SK-N-SH (cell line): ENCODE data around the gene CCDC71. TPM values are rescaled to one million over a fixed set of nuclear protein-coding genes. Genes with fewer than 3 reads are reported as not detected.

Experiments used
- CTCF ChIA-PET: fragments of 300-600, 350-600 bp; formaldehyde crosslinking; extraction: SDS; loops from one replicate; lab custom pipeline; 2021; lab: Yijun Ruan, JAX
- POLR2A ChIA-PET: fragments of 350-600 bp; sonication (Branson Sonifier 250); formaldehyde crosslinking; extraction: SDS; loops from one replicate; lab custom pipeline; 2020; ENCODE audit warnings: antibody characterized with exemption, inconsistent platforms; lab: Yijun Ruan, JAX
- DNase-seq: peaks from one replicate; pipeline ENCODE4 v3.0.0; 2012
- H2AFZ ChIP-seq: fragments of 200-600 bp; sonication (generic); 2 replicates; pipeline ENCODE4 v1.8.1; 2016; ENCODE audit warnings: antibody characterized with exemption, mild to moderate bottlenecking, low read depth
- H3F3A ChIP-seq: fragments of 200-600 bp; sonication (generic); replicated peaks from 2 replicates; pipeline ENCODE3; 2016; ENCODE audit warnings: antibody characterized with exemption, mild to moderate bottlenecking; ENCODE audit not compliant: insufficient read depth
- H3K27ac ChIP-seq, 2 experiments: fragments of 200-500 bp in 1 of 2; fragments of 200-600 bp in 1 of 2; sonication (Bioruptor generic) in 1 of 2; sonication (generic), shearing (Covaris generic) in 1 of 2; 2 replicates each; pipeline versions ENCODE4 v1.5.1 to v1.6.1; 2014 to 2016; ENCODE audit warnings: low read depth in 2 of 2, inconsistent platforms in 1 of 2, low read length in 1 of 2, mild to moderate bottlenecking in 1 of 2, mixed read lengths in 1 of 2
- H3K27me3 ChIP-seq: fragments of 200-600 bp; sonication (generic), shearing (Covaris generic); 2 replicates; pipeline ENCODE4 v1.6.1; 2016; ENCODE audit warnings: mixed run types; ENCODE audit not compliant: insufficient read depth
- H3K36me3 ChIP-seq, 2 experiments: fragments of 200-500 bp in 1 of 2; fragments of 200-600 bp in 1 of 2; sonication (Bioruptor generic) in 1 of 2; sonication (generic) in 1 of 2; replicated peaks in 1 of 2; 2 replicates each; pipeline versions ENCODE3 to v1.5.1; 2014 to 2016; ENCODE audit warnings: low read length in 1 of 2, mild to moderate bottlenecking in 1 of 2; ENCODE audit not compliant: insufficient read depth in 2 of 2, control insufficient read depth in 1 of 2
- H3K4me1 ChIP-seq, 2 experiments: fragments of 200-500 bp in 1 of 2; fragments of 200-600 bp in 1 of 2; sonication (Bioruptor generic) in 1 of 2; sonication (generic), shearing (Covaris generic) in 1 of 2; 2 replicates each; pipeline versions ENCODE4 v1.5.1 to v1.6.1; 2014 to 2016; ENCODE audit warnings: low read depth in 1 of 2, low read length in 1 of 2, mixed run types in 1 of 2; ENCODE audit not compliant: insufficient read depth in 2 of 2, control insufficient read depth in 1 of 2
- H3K4me2 ChIP-seq: fragments of 200-600 bp; sonication (generic), shearing (Covaris generic); 2 replicates; pipeline ENCODE4 v1.6.1; 2017; ENCODE audit warnings: mixed run types
- H3K4me3 ChIP-seq, 2 experiments: fragments of 200-500 bp in 1 of 2; fragments of 200-600 bp in 1 of 2; sonication (Bioruptor generic) in 1 of 2; sonication (generic), shearing (Covaris generic) in 1 of 2; 2 replicates each; pipeline versions ENCODE4 v1.5.1 to v1.8.1; 2014 to 2016; ENCODE audit warnings: low read depth in 2 of 2, inconsistent platforms in 1 of 2, low read length in 1 of 2, mild to moderate bottlenecking in 1 of 2, mixed read lengths in 1 of 2, moderate library complexity in 1 of 2
- H3K79me2 ChIP-seq: fragments of 200-600 bp; sonication (generic); 2 replicates; pipeline ENCODE4 v1.8.1; 2017; ENCODE audit warnings: mild to moderate bottlenecking; ENCODE audit not compliant: insufficient read depth
- H3K9ac ChIP-seq: fragments of 200-600 bp; sonication (generic); 2 replicates; pipeline ENCODE4 v1.6.1; 2017; ENCODE audit warnings: mixed run types
- H3K9me2 ChIP-seq: fragments of 200-600 bp; sonication (generic); 2 replicates; pipeline ENCODE4 v1.6.1; 2017; ENCODE audit warnings: mixed run types
- H3K9me3 ChIP-seq: fragments of 200-600 bp; sonication (generic); 2 replicates; pipeline ENCODE4 v1.6.1; 2017; ENCODE audit warnings: mixed run types, mild to moderate bottlenecking, moderate library complexity
- H4K20me1 ChIP-seq: fragments of 200-600 bp; sonication (generic); 2 replicates; pipeline ENCODE4 v1.6.1; 2017; ENCODE audit warnings: mild to moderate bottlenecking, mixed run types; ENCODE audit not compliant: insufficient read depth
- ELF1 ChIP-seq: IDR thresholded peaks from 2 replicates; pipeline ENCODE4 v1.4.0; 2012
- EP300 ChIP-seq, 2 experiments: IDR thresholded peaks; 2 replicates each; pipeline versions ENCODE4 v1.4.0 to v1.6.1; 2012; ENCODE audit warnings: borderline replicate concordance in 1 of 2, low read depth in 1 of 2, low read length in 1 of 2
- EZH2phosphoT487 ChIP-seq: fragments of 200-600 bp; sonication (generic); IDR thresholded peaks from 2 replicates; pipeline ENCODE4 v1.6.1; 2017; ENCODE audit warnings: low read depth, mixed run types, mild to moderate bottlenecking, antibody characterized with exemption, moderate library complexity, borderline replicate concordance
- FOSL2 ChIP-seq: IDR thresholded peaks from 2 replicates; pipeline ENCODE4 v1.4.0; 2012; ENCODE audit warnings: low read depth, mild to moderate bottlenecking, moderate library complexity, borderline replicate concordance
- FOXJ3 ChIP-seq: sonication (generic); formaldehyde crosslinking; IDR thresholded peaks from 2 replicates; pipeline ENCODE4 v1.5.1; 2020; ENCODE audit warnings: mild to moderate bottlenecking, missing genetic modification reagents
- FOXM1 ChIP-seq: IDR thresholded peaks from 2 replicates; pipeline ENCODE4 v1.4.0; 2012; ENCODE audit warnings: low read depth, mild to moderate bottlenecking
- GABPA ChIP-seq: IDR thresholded peaks from 2 replicates; pipeline ENCODE4 v1.4.0; 2012; ENCODE audit warnings: low read depth, mild to moderate bottlenecking
- GATA2 ChIP-seq: sonication (generic); formaldehyde crosslinking; IDR thresholded peaks from 2 replicates; pipeline ENCODE4 v1.5.0; 2020; ENCODE audit warnings: mild to moderate bottlenecking, missing genetic modification reagents
- JUND ChIP-seq: IDR thresholded peaks from 2 replicates; pipeline ENCODE4 v1.4.0; 2012
- MXI1 ChIP-seq: IDR thresholded peaks from 2 replicates; pipeline ENCODE4 v1.6.1; 2012; ENCODE audit warnings: mild to moderate bottlenecking, low read depth, low read length, improper control_type of control experiment
- NFIC ChIP-seq: IDR thresholded peaks from 2 replicates; pipeline ENCODE4 v1.4.0; 2012; ENCODE audit warnings: borderline replicate concordance
- NRF1 ChIP-seq: IDR thresholded peaks from 2 replicates; pipeline ENCODE4 v1.6.1; 2012; ENCODE audit warnings: low read depth, mild to moderate bottlenecking, low read length
- POLR2AphosphoS5 ChIP-seq: IDR thresholded peaks from 2 replicates; pipeline ENCODE4 v1.6.1; 2012; ENCODE audit warnings: low read depth, low read length
- RAD21 ChIP-seq: IDR thresholded peaks from 2 replicates; pipeline ENCODE4 v1.6.1; 2012; ENCODE audit warnings: mild to moderate bottlenecking, low read length
- RCOR1 ChIP-seq: fragments of 150-350 bp; IDR thresholded peaks from 2 replicates; pipeline ENCODE4 v1.6.1; 2017; ENCODE audit warnings: antibody characterized with exemption, low read length
- RFX5 ChIP-seq: IDR thresholded peaks from 2 replicates; pipeline ENCODE4 v1.6.1; 2012; ENCODE audit warnings: mild to moderate bottlenecking, improper control_type of control experiment, low read length
- RXRA ChIP-seq: IDR thresholded peaks from 2 replicates; pipeline ENCODE4 v1.4.0; 2012; ENCODE audit warnings: low read depth, mild to moderate bottlenecking, borderline replicate concordance
- SIN3A ChIP-seq: IDR thresholded peaks from 2 replicates; pipeline ENCODE4 v1.6.1; 2012; ENCODE audit warnings: low read depth, mild to moderate bottlenecking, low read length, moderate library complexity, borderline replicate concordance
- SMC3 ChIP-seq: IDR thresholded peaks from 2 replicates; pipeline ENCODE4 v1.6.1; 2012; ENCODE audit warnings: low read depth, low read length, improper control_type of control experiment
- TAF1 ChIP-seq: IDR thresholded peaks from 2 replicates; pipeline ENCODE4 v1.6.1; 2012; ENCODE audit warnings: low read depth, mild to moderate bottlenecking, low read length, moderate library complexity, borderline replicate concordance
- TCF12 ChIP-seq: IDR thresholded peaks from 2 replicates; pipeline ENCODE4 v1.4.0; 2012
- TEAD4 ChIP-seq: IDR thresholded peaks from 2 replicates; pipeline ENCODE4 v1.4.0; 2012; ENCODE audit warnings: mild to moderate bottlenecking, borderline replicate concordance; ENCODE audit not compliant: insufficient read depth
- YY1 ChIP-seq: IDR thresholded peaks from 2 replicates; pipeline ENCODE4 v1.4.0; 2012; ENCODE audit warnings: low read depth, mild to moderate bottlenecking
- WGBS: methylation state at CpG from one replicate; pipeline ENCODE4 v1.1.6; 2017; ENCODE audit warnings: low lambda C conversion rate; 5-methylcytosine and 5-hydroxymethylcytosine counted together
- polyA plus RNA-seq, 3 experiments: library from polyadenylated mRNA; depleted of rRNA; stranded (reverse); fragments of >200 nt; gene quantifications; 2 replicates each; pipeline ENCODE4 v1.2.3, GENCODE V29; 2012
- TF ChIP-seq, protein P1 (sequence below): IDR thresholded peaks from 2 replicates; pipeline ENCODE4 v1.4.0; 2012; ENCODE audit warnings: low read depth
- TF ChIP-seq, protein P2 (sequence below): fragments of 150-350 bp; IDR thresholded peaks from 2 replicates; pipeline ENCODE4 v1.6.1; 2016; ENCODE audit warnings: mild to moderate bottlenecking, low read depth, low read length
- TF ChIP-seq, protein P3 (sequence below): fragments of 150-350 bp; IDR thresholded peaks from 2 replicates; pipeline ENCODE4 v1.6.1; 2017; ENCODE audit warnings: antibody characterized with exemption, low read length, low read depth, borderline replicate concordance
- TF ChIP-seq, protein P4 (sequence below): IDR thresholded peaks from 2 replicates; pipeline ENCODE4 v1.6.1; 2012; ENCODE audit warnings: mild to moderate bottlenecking, low read depth, low read length, moderate library complexity

CCDC71 gene
- polyA plus RNA-seq (2012; rRNA removed) = 40.9 and 43.6 TPM in 2 replicates
- 20.6 and 31.9 TPM in 2 replicates for polyA plus RNA-seq (2012; cell fraction: cytosol; rRNA removed)
- polyA plus RNA-seq (2012; cell fraction: nucleus; rRNA removed) = 27.3 and 29.4 TPM in 2 replicates

DNA sequence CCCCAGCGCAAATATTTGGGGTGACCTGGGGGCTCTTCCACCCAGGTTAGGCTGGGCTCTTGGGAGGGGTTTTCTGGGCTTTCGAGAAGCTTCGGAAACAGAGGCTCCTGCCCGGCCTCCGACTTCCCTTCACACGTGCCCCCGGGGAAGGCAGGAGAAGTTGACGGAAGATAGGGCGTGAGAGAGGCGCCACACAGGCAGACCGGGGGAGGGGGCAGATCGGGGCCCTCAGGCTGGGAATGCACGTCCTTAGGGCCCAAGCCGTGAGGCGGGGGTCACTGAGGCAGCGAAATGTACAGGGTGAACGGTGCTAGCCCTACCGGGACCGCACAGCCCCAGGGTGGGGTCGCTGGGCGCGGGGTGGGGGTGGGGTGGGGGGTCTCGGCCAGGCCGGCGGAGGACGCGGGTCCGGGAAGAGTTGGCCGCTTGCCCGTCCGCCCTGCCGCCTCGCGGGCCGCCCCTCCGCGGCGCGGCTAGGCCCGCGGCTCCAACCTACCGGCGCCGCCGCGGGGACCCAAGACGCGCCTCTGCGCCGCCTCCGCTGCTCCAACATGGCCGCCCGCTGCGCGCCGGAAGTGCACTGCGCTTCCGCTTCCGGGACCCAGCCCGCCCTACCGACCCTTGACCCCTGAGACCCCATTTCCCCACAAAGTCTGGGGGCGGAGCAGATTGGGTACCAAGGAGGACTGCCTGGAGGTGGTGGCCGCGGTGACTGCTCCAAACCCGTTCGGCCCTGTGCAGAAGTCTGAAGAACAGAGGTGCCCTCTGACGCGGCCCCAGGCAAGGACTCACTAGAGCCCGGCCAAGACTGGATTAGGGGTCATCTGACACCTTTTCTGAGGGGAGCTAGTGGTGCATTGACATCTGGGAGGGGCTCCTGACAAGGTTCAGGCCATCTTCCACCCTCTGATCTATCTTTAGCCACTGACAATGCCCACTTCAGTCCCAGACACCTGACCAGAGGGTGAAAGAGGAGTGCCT lies at the start of gene CCDC71:
TSS of gene CCDC71 (minus strand) at position 561 of the 981 bp plus-strand sequence. CDS start 2,123 bp downstream, outside the sequence.
- Histone ChIP-seq H4K20me1 (no peaks in the 10 kb centered on the region), H3K27ac (peak within 1 kb of the TSS; percentile 47 to 80; a peak in 3 of 4 replicates), H3K9me3 (no peaks in the 10 kb centered on the region), H3K79me2 (peaks cover 29% of the 10 kb centered on the region), H3K9me2 (no peaks in the 10 kb centered on the region), H3K36me3 (peaks cover 14 to 25% of the 10 kb centered on the region in 2 experiments), H2AFZ (peak within 1 kb of the TSS; percentile 99), H3K9ac (peak within 1 kb of the TSS; percentile 93), H3F3A (no peaks in the 10 kb centered on the region), H3K4me2 (peak within 1 kb of the TSS; percentile 96), H3K27me3 (no peaks in the 10 kb centered on the region), H3K4me1 (peaks cover 3 to 24% of the 10 kb centered on the region in 2 experiments; a peak in 3 of 4 replicates), H3K4me3 (peak within 1 kb of the TSS; percentile 93 to 95)
- DNase-seq = peak; percentile 97
- WGBS = 20% methylated on average over 15 of the region's 69 CpGs
- CTCF ChIA-PET = interaction anchor here (0.7 to 2.3 kb wide), 3 partner anchors 34 to 729 kb away, joined by 3 to 5 read pairs (median 4); partner anchors contain the start of gene LAMB2
- POLR2A ChIA-PET = interaction anchor here (1.0 to 1.7 kb wide), 3 partner anchors 45 to 174 kb away, joined by 3 to 4 read pairs (median 4); partner anchors contain the start of genes QRICH1, USP19 and USP4
- TF ChIP-seq TEAD4 = no peak
- TF ChIP-seq EP300 (IDR thresholded peaks at IDR 0.05; ENCODE audit: borderline replicate concordance in 1 of 2, low read depth in 1 of 2, low read length in 1 of 2) = no peak
- TF ChIP-seq FOXJ3 (CRISPR knock-in tag) = no peak
- TF ChIP-seq NRF1 = no peak
- no peak for TF ChIP-seq RAD21
- TF ChIP-seq TCF12 = no peak
- TF ChIP-seq RXRA = no peak
- TF ChIP-seq GABPA = peak; percentile 95
- TF ChIP-seq, protein P1, sequence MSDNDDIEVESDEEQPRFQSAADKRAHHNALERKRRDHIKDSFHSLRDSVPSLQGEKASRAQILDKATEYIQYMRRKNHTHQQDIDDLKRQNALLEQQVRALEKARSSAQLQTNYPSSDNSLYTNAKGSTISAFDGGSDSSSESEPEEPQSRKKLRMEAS = peak; percentile 53
- TF ChIP-seq, protein P2, sequence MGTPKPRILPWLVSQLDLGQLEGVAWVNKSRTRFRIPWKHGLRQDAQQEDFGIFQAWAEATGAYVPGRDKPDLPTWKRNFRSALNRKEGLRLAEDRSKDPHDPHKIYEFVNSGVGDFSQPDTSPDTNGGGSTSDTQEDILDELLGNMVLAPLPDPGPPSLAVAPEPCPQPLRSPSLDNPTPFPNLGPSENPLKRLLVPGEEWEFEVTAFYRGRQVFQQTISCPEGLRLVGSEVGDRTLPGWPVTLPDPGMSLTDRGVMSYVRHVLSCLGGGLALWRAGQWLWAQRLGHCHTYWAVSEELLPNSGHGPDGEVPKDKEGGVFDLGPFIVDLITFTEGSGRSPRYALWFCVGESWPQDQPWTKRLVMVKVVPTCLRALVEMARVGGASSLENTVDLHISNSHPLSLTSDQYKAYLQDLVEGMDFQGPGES = no peak
- TF ChIP-seq JUND = no peak
- TF ChIP-seq, protein P3, sequence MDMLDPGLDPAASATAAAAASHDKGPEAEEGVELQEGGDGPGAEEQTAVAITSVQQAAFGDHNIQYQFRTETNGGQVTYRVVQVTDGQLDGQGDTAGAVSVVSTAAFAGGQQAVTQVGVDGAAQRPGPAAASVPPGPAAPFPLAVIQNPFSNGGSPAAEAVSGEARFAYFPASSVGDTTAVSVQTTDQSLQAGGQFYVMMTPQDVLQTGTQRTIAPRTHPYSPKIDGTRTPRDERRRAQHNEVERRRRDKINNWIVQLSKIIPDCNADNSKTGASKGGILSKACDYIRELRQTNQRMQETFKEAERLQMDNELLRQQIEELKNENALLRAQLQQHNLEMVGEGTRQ = no peak
- TF ChIP-seq MXI1 = peak; percentile 51; the same call in 1 of the 2 replicates
- TF ChIP-seq, protein P4, sequence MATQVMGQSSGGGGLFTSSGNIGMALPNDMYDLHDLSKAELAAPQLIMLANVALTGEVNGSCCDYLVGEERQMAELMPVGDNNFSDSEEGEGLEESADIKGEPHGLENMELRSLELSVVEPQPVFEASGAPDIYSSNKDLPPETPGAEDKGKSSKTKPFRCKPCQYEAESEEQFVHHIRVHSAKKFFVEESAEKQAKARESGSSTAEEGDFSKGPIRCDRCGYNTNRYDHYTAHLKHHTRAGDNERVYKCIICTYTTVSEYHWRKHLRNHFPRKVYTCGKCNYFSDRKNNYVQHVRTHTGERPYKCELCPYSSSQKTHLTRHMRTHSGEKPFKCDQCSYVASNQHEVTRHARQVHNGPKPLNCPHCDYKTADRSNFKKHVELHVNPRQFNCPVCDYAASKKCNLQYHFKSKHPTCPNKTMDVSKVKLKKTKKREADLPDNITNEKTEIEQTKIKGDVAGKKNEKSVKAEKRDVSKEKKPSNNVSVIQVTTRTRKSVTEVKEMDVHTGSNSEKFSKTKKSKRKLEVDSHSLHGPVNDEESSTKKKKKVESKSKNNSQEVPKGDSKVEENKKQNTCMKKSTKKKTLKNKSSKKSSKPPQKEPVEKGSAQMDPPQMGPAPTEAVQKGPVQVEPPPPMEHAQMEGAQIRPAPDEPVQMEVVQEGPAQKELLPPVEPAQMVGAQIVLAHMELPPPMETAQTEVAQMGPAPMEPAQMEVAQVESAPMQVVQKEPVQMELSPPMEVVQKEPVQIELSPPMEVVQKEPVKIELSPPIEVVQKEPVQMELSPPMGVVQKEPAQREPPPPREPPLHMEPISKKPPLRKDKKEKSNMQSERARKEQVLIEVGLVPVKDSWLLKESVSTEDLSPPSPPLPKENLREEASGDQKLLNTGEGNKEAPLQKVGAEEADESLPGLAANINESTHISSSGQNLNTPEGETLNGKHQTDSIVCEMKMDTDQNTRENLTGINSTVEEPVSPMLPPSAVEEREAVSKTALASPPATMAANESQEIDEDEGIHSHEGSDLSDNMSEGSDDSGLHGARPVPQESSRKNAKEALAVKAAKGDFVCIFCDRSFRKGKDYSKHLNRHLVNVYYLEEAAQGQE = no peak
- TF ChIP-seq GATA2 = no peak
- no peak for TF ChIP-seq FOSL2
- peak; percentile 90 for TF ChIP-seq ELF1
- no peak for TF ChIP-seq RFX5
- TF ChIP-seq EZH2phosphoT487 = no peak
- peak; percentile 59; the same call in 1 of the 2 replicates for TF ChIP-seq POLR2AphosphoS5
- TF ChIP-seq NFIC = no peak
- peak; percentile 94 for TF ChIP-seq YY1
- TF ChIP-seq TAF1 = peak; percentile 86
- no peak for TF ChIP-seq FOXM1
- peak; percentile 58; the same call in 1 of the 2 replicates for TF ChIP-seq SIN3A
- no peak for TF ChIP-seq SMC3
- TF ChIP-seq RCOR1 = peak; percentile 45; the same call in 1 of the 2 replicates
